Loucy (cell line): ENCODE results near the gene KCNS1.

Experiments
- EZH2phosphoT487 ChIP-seq: fragments of 200-600 bp; IDR thresholded peaks from 2 replicates; pipeline ENCODE4 v1.6.1; 2018; ENCODE audit warnings: antibody characterized with exemption, mild to moderate bottlenecking, moderate library complexity, borderline replicate concordance
- TF ChIP-seq, protein P1 (sequence below): fragments of 200-600 bp; sonication (generic); conservative IDR thresholded peaks from 2 replicates; pipeline ENCODE4 v1.5.1; 2014; ENCODE audit warnings: mild to moderate bottlenecking, antibody characterized with exemption, low read length

DNA sequence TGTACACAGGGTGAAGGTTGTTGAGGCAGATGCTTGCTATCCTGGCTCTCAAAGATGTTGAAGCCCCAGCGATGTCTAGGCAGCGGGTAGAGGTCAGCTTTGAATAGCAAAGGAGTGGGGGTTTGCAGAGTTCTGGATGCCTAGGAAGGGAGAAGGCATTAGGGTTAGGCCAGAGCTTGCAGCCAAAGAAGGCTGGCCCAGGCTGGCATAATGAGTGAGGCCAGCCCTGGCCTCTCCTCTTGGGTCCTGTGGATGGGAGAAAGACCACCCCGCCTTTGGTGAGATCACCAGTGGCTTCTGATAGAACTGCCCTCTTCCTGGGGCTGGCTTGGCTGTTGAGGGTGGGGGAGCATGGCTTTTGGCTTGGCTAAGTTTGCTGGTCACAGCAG lies 14.5 kb upstream of the KCNS1 start:
- TF ChIP-seq, protein P1, sequence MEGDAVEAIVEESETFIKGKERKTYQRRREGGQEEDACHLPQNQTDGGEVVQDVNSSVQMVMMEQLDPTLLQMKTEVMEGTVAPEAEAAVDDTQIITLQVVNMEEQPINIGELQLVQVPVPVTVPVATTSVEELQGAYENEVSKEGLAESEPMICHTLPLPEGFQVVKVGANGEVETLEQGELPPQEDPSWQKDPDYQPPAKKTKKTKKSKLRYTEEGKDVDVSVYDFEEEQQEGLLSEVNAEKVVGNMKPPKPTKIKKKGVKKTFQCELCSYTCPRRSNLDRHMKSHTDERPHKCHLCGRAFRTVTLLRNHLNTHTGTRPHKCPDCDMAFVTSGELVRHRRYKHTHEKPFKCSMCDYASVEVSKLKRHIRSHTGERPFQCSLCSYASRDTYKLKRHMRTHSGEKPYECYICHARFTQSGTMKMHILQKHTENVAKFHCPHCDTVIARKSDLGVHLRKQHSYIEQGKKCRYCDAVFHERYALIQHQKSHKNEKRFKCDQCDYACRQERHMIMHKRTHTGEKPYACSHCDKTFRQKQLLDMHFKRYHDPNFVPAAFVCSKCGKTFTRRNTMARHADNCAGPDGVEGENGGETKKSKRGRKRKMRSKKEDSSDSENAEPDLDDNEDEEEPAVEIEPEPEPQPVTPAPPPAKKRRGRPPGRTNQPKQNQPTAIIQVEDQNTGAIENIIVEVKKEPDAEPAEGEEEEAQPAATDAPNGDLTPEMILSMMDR = no peak
- no peak for TF ChIP-seq EZH2phosphoT487
